ENCODE results near the gene RRAGA. TPM values are rescaled to one million over a fixed set of nuclear protein-coding genes. Genes with fewer than 3 reads are reported as not detected.
"Not testable (repeated sequence)": the region's sequence is repeated elsewhere in the genome, so short reads cannot be mapped to it uniquely, and the experiment has no call there.

The RRAGA gene
- total RNA-seq, 1 experiment from 2014 or later = 23.1 TPM

DNA sequence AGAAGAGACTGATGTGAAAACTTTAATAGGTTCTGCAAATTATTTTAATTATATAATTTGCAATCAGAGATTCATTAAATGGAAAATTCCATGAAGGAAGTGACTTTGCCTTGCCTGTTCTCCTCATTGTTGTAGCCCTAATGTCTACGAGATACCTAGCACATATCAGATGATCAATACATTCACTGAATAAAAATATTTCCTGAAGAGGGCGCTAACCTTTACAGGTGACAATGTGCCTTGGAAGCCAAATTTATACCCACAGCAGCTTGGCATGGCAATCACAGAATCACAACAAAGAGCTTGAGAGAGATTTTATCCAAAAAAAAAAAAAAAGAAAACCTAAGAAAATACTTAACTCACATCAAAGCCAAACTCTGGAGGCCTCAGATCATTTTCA, 36.1 kb downstream of the RRAGA start:
- peak; percentile 64 for DNase-seq (ENCODE audit: low spot score)

DNA sequence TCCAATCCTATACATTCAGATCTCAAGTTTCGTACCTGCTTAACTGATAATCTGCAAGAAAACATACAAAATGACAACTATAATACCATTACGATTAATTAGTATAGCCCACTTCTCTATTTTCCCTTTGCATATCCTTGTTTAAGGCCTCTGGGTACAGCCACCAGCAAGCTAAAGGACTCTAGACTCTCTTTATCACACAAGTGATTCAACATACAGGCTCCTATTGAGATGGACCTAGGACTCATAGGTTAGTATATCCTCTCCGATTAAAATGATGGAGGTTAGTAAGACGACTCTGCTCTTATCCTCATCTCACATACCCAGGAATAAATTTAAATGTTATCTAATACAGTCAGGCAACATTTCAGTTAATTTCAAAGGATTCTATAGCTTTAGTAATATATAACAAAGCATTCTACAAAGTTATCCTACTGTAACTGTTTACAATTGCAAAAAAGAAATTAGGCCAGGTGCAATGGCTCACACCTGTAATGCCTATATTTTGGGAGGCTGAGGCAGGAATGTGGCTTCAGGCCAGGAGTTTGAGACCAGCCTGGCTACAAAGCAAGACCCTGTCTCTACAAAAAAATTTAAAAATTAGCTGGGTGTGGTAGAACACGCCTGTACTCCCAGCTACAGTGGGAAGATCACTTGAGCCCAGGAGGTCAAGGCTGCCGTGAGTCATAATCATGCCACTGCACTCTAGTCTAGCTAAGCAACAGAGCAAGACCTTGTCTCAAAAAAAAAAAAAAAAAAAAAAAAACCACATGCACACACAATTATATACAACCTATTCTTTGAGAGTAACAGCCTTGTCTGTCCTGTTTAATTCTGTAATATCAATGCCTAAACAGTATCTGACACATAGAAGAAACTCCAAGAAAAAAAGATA, 38.1 kb downstream of the RRAGA start:
- DNase-seq (ENCODE audit: low spot score) = no peak

DNA sequence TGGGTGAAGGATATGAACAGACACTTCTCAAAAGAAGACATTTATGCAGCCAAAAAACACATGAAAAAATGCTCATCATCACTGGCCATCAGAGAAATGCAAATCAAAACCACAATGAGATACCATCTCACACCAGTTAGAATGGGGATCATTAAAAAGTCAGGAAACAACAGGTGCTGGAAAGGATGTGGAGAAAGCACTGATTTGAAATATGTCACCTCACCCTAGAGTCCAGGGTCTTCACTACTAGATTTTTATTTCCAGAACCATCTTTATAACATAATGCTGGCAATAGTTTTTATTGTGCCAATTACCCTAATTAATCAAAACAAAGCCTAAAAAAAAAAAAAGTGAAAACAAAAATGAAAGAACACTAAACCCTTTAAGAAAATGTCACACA, 48.2 kb downstream of the RRAGA start:
- not testable (repeated sequence) for DNase-seq (ENCODE audit: low spot score)

Small RNAs within 50 kb of the gene (small RNA-seq; reads per million reads assigned to genes)
- gene RF00019 (not detected), gene RNU6-264P (not detected), gene SCARNA8 (9.1 reads per million, percentile 87 among the genes with 10 or more reads in this experiment)

Other genes starting within 250 kb of the RRAGA start
- gene SAXO1, start 16.2 kb upstream of the RRAGA start, total RNA-seq (2014; rRNA removed; shearing (Covaris generic)) = not detected in 2 replicates
- gene HAUS6, start 53.5 kb downstream of the RRAGA start, total RNA-seq (2014; rRNA removed; shearing (Covaris generic)) = 9.8 and 9.9 TPM in 2 replicates
- 7.2 and 8.9 TPM in 2 replicates for gene PLIN2, start 78.1 kb downstream of the RRAGA start, total RNA-seq (2014; rRNA removed; shearing (Covaris generic))
- gene DENND4C, start 181.3 kb downstream of the RRAGA start, total RNA-seq (2014; rRNA removed; shearing (Covaris generic)) = 28.1 and 40.2 TPM in 2 replicates

All from HT-29 (cell line).